NB4 (cell line): ENCODE results near the gene TBX3.

Experiments used
- DNase-seq: peaks from one replicate; pipeline ENCODE4 v3.0.0; 2010; ENCODE audit warnings: low read depth
- H3K4me3 ChIP-seq: one replicate; pipeline ENCODE4 v1.5.1; 2011; ENCODE audit warnings: mild to moderate bottlenecking, low read depth, low read length, moderate library complexity
- MYC ChIP-seq: IDR thresholded peaks from 2 replicates; pipeline ENCODE4 v1.6.1; 2011; ENCODE audit warnings: low read depth, low read length
- POLR2A ChIP-seq: IDR thresholded peaks from 2 replicates; pipeline ENCODE4 v1.6.1; 2011; ENCODE audit warnings: mild to moderate bottlenecking; ENCODE audit not compliant: insufficient read length; ENCODE audit errors: extremely low read depth
- TF ChIP-seq, protein P1 (sequence below): IDR thresholded peaks from one replicate; pipeline ENCODE4 v1.5.1; 2012; ENCODE audit warnings: low read depth, low read length
- TF ChIP-seq, protein P2 (sequence below): IDR thresholded peaks from 2 replicates; pipeline ENCODE4 v1.6.1; 2011; ENCODE audit warnings: low read depth, low read length

The TBX3 gene

DNA sequence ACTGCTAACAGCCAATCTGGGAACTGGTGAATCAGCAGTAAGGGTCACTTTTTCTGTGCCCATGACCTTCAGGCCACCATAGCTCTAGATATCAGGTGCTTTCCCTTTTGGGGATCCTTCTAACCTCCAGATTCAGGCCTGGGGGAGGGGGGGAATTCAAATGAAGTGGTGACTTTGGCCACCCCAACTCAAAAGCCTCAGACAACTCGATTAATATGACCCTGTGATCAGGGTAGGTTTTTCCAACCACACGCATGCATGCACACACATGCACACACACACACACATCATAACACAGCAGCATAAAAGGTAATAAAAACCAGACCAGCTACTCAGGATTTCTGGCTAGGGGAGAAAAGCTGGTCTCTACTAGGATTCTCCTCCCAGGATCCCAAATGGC lies 5.3 kb downstream of the TBX3 start:
- no peak overlapping the region for H3K4me3 ChIP-seq
- TF ChIP-seq MYC (no peak), POLR2A (no peak)
- TF ChIP-seq, protein P1, sequence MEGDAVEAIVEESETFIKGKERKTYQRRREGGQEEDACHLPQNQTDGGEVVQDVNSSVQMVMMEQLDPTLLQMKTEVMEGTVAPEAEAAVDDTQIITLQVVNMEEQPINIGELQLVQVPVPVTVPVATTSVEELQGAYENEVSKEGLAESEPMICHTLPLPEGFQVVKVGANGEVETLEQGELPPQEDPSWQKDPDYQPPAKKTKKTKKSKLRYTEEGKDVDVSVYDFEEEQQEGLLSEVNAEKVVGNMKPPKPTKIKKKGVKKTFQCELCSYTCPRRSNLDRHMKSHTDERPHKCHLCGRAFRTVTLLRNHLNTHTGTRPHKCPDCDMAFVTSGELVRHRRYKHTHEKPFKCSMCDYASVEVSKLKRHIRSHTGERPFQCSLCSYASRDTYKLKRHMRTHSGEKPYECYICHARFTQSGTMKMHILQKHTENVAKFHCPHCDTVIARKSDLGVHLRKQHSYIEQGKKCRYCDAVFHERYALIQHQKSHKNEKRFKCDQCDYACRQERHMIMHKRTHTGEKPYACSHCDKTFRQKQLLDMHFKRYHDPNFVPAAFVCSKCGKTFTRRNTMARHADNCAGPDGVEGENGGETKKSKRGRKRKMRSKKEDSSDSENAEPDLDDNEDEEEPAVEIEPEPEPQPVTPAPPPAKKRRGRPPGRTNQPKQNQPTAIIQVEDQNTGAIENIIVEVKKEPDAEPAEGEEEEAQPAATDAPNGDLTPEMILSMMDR, result no peak
- TF ChIP-seq, protein P2, sequence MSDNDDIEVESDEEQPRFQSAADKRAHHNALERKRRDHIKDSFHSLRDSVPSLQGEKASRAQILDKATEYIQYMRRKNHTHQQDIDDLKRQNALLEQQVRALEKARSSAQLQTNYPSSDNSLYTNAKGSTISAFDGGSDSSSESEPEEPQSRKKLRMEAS, result no peak
- DNase-seq, result no peak

DNA sequence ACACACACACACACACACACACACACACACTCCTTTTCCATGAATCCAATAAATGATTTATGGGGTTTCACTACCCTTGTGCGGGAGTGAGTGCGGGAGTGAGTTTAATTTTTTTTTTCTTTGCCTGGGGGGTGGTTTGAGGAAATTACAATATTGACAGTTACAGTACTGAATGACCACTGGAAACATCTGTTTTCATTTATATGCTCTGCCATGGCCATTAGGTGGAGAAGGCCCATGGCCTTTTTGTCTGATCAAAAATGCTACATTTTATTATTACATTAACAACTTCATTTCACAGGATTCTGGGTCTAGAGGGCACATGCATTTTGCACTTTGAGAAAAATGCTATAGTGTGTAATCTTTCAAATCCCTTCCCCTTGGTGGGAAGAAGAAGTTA lies 5.9 kb downstream of the TBX3 start:
- no peak for DNase-seq
- no peak overlapping the region for H3K4me3 ChIP-seq
- TF ChIP-seq POLR2A (no peak), MYC (no peak)
- TF ChIP-seq, protein P2, result no peak
- TF ChIP-seq, protein P1, result no peak

DNA sequence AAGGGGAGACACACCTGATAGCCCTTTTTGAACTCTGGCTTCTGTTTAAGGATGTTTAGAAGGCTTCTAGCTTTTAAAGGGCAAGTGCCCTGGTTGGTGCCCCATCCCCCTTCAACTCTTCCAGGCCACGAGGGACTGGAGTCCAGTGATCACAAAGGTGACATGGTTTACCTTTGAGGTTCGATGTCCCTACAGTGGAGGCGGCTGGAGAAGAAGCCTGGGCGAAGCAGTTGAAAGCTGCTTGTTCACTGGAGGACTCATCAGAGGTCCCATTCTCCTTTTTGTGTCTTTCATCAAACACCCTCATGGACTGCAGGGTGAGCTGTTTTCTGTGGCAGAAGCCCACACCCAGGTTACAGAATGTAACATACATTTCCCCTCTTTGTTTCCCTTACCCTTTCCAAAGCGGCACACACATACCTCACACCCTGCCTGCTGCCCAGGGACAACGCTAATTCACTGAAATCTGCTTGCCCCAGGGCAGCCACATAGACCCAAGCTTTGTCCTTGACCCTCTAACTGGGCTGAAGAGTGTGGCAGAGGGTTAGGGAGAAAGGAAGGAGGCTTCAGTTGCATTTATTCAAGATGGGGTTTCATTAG lies 7.7 kb downstream of the TBX3 start:
- DNase-seq, result no peak
- no peak overlapping the region for H3K4me3 ChIP-seq
- TF ChIP-seq, protein P1, result no peak
- TF ChIP-seq POLR2A (no peak), MYC (no peak)
- TF ChIP-seq, protein P2, result no peak

DNA sequence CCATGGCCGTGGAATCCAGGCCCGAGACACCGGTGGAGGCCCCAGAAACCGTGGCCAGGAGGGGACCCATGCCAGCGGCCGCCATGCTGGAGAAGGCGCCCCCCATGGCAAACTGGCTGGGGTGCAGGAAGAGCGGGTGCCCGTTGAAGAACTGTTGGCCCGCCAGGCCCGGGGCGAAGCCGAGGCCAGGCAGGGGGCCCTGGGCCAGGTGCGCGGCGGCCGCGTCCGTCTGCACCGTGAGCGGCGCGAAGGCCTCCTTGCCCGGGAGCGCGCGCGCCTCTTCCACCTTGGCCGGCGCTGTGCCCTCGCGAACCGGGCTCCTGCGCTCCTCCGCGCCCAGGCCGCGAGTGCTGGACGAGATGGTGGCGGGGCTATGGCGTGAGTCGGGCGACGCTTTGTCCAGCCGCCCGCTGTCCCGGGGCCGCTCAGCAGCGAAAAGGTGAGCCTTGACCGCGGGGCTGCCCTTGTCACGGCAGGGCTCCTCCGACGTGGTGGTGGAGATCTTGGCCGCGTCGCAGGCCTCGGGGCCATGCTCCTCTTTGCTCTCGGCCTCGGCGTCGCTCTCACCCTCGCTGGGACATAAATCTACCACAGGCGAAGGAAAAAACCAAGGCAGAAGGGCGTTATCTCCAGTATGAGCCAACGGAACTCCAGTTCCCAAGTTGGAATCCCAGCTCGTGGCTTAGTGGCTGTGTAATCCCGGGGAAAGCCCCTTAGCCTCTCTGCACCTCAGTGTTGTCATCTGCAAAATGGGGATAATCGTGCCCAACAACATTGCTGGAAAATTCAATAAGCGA lies 9.5 kb downstream of the TBX3 start:
- DNase-seq, result no peak
- no peak overlapping the region for H3K4me3 ChIP-seq
- TF ChIP-seq POLR2A, result no peak

DNA sequence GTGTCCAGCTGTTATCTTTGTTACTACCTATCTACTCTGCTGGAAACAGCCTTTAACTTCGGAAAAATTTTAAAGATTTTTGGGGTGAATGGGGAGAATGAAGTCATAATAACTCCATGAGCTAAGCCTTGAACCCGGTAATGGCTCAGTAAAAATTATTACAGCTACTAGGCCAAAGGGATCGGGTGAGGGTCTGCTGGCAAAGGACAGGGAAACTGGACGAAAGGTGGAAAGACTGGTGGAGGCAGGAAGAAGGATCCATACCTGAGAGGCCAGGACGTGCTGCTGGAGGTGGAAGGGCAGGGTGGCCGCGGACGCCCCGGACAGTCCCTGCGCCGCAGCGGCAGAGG lies 10.1 kb downstream of the TBX3 start:
- no peak overlapping the region for H3K4me3 ChIP-seq
- no peak for DNase-seq
- TF ChIP-seq, protein P2, result no peak
- TF ChIP-seq MYC, result no peak

DNA sequence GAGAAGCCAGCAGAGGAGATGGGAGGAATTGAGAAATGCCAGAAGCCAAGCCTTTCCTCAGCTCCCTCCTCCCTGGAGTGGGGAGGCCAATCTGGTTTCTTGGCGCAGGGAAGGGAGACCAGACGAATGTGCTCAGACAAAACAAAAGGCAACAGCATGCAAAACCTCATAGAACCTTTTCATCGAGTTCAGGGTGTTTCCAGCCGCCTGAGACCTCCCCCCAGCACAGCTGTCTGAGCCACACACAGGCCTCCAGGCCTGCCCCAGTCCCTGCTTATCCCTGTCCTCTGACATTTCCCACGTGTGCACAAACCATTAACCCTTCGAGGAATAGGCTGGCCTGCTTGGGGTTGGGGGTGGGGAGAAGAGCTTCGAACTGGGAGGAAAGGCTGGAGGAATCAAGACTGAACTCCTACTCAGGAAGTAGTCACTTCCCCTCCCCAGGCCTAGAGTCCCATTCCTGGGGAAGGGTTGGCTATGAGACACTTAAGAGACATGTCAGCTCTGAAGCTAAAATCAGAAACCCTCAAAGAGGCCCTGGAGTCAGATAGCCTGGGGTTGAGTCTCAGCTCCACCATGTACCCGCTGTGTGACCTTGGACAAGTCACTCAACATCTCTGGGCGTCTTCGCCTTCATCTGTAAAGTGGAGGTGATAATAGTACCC lies 10.7 kb downstream of the TBX3 start:
- no peak for TF ChIP-seq POLR2A
- TF ChIP-seq, protein P2, result no peak
- TF ChIP-seq, protein P1, result no peak
- no peak for TF ChIP-seq MYC
- H3K4me3 ChIP-seq, result no peak overlapping the region
- no peak for DNase-seq
